Stimulated activated effector memory CD8-positive, alpha-beta T cell treated with anti-CD3 and anti-CD28 coated beads, Interleukin-12 subunit alpha, Interleukin-12 subunit beta, amount 100 ng/mL, for 72 hours (primary cell): ENCODE data around the gene CFAP221.
A peak's percentile ranks its signal among the peaks of the same experiment; 100 is the strongest.

ENCODE experiments used
- ATAC-seq: fragments of 150-1000 bp; cut with Tn5 transposase; 2 replicates; pipeline ENCODE4 v1.10.0; 2021
- DNase-seq, 2 donors: peaks; one replicate each; pipeline ENCODE4 v3.0.0; 2021 to 2022; ENCODE audit warnings: low spot score in 2 of 2
- H3K27ac Mint-ChIP-seq: one replicate; pipeline ENCODE4 v1.8.0; 2022; ENCODE audit warnings: mild to moderate bottlenecking, mixed read lengths
- H3K36me3 Mint-ChIP-seq: one replicate; pipeline ENCODE4 v1.8.0; 2022; ENCODE audit warnings: mild to moderate bottlenecking, mixed read lengths
- H3K4me1 Mint-ChIP-seq: one replicate; pipeline ENCODE4 v1.8.0; 2022; ENCODE audit warnings: mixed read lengths
- H3K4me3 Mint-ChIP-seq: one replicate; pipeline ENCODE4 v1.8.0; 2022; ENCODE audit warnings: mild to moderate bottlenecking, mixed read lengths
- H3K9me3 Mint-ChIP-seq: one replicate; pipeline ENCODE4 v1.8.0; 2022; ENCODE audit warnings: mixed read lengths

CFAP221 gene

GRCh38 chr2:119552902-119553301 is 8.7 kb downstream of the CFAP221 start:
- H3K36me3 Mint-ChIP-seq: no peaks in the 10 kb centered on the region
- no peaks in the 10 kb centered on the region for H3K4me1 Mint-ChIP-seq
- no peak overlapping the region for H3K27ac Mint-ChIP-seq
- H3K9me3 Mint-ChIP-seq: no peaks in the 10 kb centered on the region
- no peak overlapping the region for H3K4me3 Mint-ChIP-seq
- DNase-seq (no peak), ATAC-seq (no peak)

- Mint-ChIP-seq H3K27ac (no peak overlapping the region), H3K36me3 (no peaks in the 10 kb centered on the region)
- ATAC-seq: no peak
Measured at GRCh38 chr2:119553687-119554344, 9.6 kb downstream of the CFAP221 start.

GRCh38 chr2:119565481-119565880 is 21.2 kb downstream of the CFAP221 start:
- Mint-ChIP-seq H3K9me3 (peaks cover 5% of the 10 kb centered on the region), H3K36me3 (no peaks in the 10 kb centered on the region), H3K4me3 (no peak overlapping the region), H3K27ac (no peak overlapping the region), H3K4me1 (no peaks in the 10 kb centered on the region)
- ATAC-seq (no peak), DNase-seq (no peak)

More at GRCh38 chr2:119553687-119554344, 9.6 kb downstream of the CFAP221 start:
- H3K4me1 Mint-ChIP-seq: no peaks in the 10 kb centered on the region
- no peak overlapping the region for H3K4me3 Mint-ChIP-seq
- H3K9me3 Mint-ChIP-seq: no peaks in the 10 kb centered on the region
- DNase-seq: no peak

- no peaks in the 10 kb centered on the region for H3K36me3 Mint-ChIP-seq
- DNase-seq (no peak), ATAC-seq (no peak)
- no peak overlapping the region for H3K4me3 Mint-ChIP-seq
- H3K9me3 Mint-ChIP-seq: peaks cover 5% of the 10 kb centered on the region
- H3K27ac Mint-ChIP-seq: no peak overlapping the region
- no peaks in the 10 kb centered on the region for H3K4me1 Mint-ChIP-seq
Measured at GRCh38 chr2:119567292-119567691, 23.0 kb downstream of the CFAP221 start.

- H3K27ac Mint-ChIP-seq: no peak overlapping the region
- peak; percentile 88 for ATAC-seq
- DNase-seq: no peak
- H3K36me3 Mint-ChIP-seq: no peaks in the 10 kb centered on the region
- H3K4me1 Mint-ChIP-seq: no peaks in the 10 kb centered on the region
- peaks cover 6% of the 10 kb centered on the region for H3K9me3 Mint-ChIP-seq
- no peak overlapping the region for H3K4me3 Mint-ChIP-seq
Measured at GRCh38 chr2:119574108-119574815, 30.0 kb downstream of the CFAP221 start.

- no peaks in the 10 kb centered on the region for H3K4me1 Mint-ChIP-seq
- H3K36me3 Mint-ChIP-seq: no peaks in the 10 kb centered on the region
- DNase-seq (no peak), ATAC-seq (no peak)
- no peak overlapping the region for H3K4me3 Mint-ChIP-seq
- H3K9me3 Mint-ChIP-seq: peaks cover 6% of the 10 kb centered on the region
- H3K27ac Mint-ChIP-seq: no peak overlapping the region
Measured at GRCh38 chr2:119574864-119575263, 30.6 kb downstream of the CFAP221 start.

- Mint-ChIP-seq H3K27ac (no peak overlapping the region), H3K4me3 (no peak overlapping the region), H3K36me3 (no peaks in the 10 kb centered on the region), H3K4me1 (no peaks in the 10 kb centered on the region), H3K9me3 (peaks cover 6% of the 10 kb centered on the region)
- ATAC-seq (no peak), DNase-seq (no peak)
Measured at GRCh38 chr2:119575439-119575838, 31.2 kb downstream of the CFAP221 start.

GRCh38 chr2:119579424-119580295 is 35.4 kb downstream of the CFAP221 start:
- Mint-ChIP-seq H3K36me3 (no peaks in the 10 kb centered on the region), H3K4me1 (no peaks in the 10 kb centered on the region), H3K27ac (no peak overlapping the region), H3K4me3 (no peak overlapping the region), H3K9me3 (peaks cover 6% of the 10 kb centered on the region)
- DNase-seq (no peak), ATAC-seq (no peak)

- DNase-seq (no peak), ATAC-seq (no peak)
- no peaks in the 10 kb centered on the region for H3K36me3 Mint-ChIP-seq
- no peak overlapping the region for H3K27ac Mint-ChIP-seq
- no peak overlapping the region for H3K4me3 Mint-ChIP-seq
- no peaks in the 10 kb centered on the region for H3K4me1 Mint-ChIP-seq
- peaks cover 6% of the 10 kb centered on the region for H3K9me3 Mint-ChIP-seq
Measured at GRCh38 chr2:119580550-119581072, 36.4 kb downstream of the CFAP221 start.

- no peaks in the 10 kb centered on the region for H3K4me1 Mint-ChIP-seq
- no peaks in the 10 kb centered on the region for H3K9me3 Mint-ChIP-seq
- DNase-seq (no peak), ATAC-seq (no peak)
- H3K27ac Mint-ChIP-seq: no peak overlapping the region
- H3K36me3 Mint-ChIP-seq: no peaks in the 10 kb centered on the region
- no peak overlapping the region for H3K4me3 Mint-ChIP-seq
Measured at GRCh38 chr2:119583291-119583690, 39.0 kb downstream of the CFAP221 start.

GRCh38 chr2:119584469-119584868 is 40.2 kb downstream of the CFAP221 start:
- H3K27ac Mint-ChIP-seq: no peak overlapping the region
- H3K36me3 Mint-ChIP-seq: no peaks in the 10 kb centered on the region
- H3K4me3 Mint-ChIP-seq: no peak overlapping the region
- no peaks in the 10 kb centered on the region for H3K4me1 Mint-ChIP-seq
- DNase-seq: no peak
- no peaks in the 10 kb centered on the region for H3K9me3 Mint-ChIP-seq
- ATAC-seq: no peak

GRCh38 chr2:119586085-119586484 is 41.8 kb downstream of the CFAP221 start:
- H3K9me3 Mint-ChIP-seq: no peaks in the 10 kb centered on the region
- H3K36me3 Mint-ChIP-seq: no peaks in the 10 kb centered on the region
- no peak overlapping the region for H3K27ac Mint-ChIP-seq
- H3K4me1 Mint-ChIP-seq: no peaks in the 10 kb centered on the region
- H3K4me3 Mint-ChIP-seq: no peak overlapping the region
- no peak for DNase-seq
- ATAC-seq: peak; percentile 44

- H3K4me3 Mint-ChIP-seq: no peak overlapping the region
- no peaks in the 10 kb centered on the region for H3K36me3 Mint-ChIP-seq
- ATAC-seq: no peak
- DNase-seq: no peak
- no peaks in the 10 kb centered on the region for H3K4me1 Mint-ChIP-seq
- no peaks in the 10 kb centered on the region for H3K9me3 Mint-ChIP-seq
- H3K27ac Mint-ChIP-seq: no peak overlapping the region
Measured at GRCh38 chr2:119590873-119591272, 46.6 kb downstream of the CFAP221 start.

GRCh38 chr2:119591523-119591922 is 47.3 kb downstream of the CFAP221 start:
- H3K27ac Mint-ChIP-seq: no peak overlapping the region
- no peaks in the 10 kb centered on the region for H3K36me3 Mint-ChIP-seq
- ATAC-seq (no peak), DNase-seq (no peak)
- H3K4me3 Mint-ChIP-seq: no peak overlapping the region
- H3K9me3 Mint-ChIP-seq: no peaks in the 10 kb centered on the region
- H3K4me1 Mint-ChIP-seq: no peaks in the 10 kb centered on the region

GRCh38 chr2:119592436-119592835 is 48.2 kb downstream of the CFAP221 start:
- Mint-ChIP-seq H3K36me3 (no peaks in the 10 kb centered on the region), H3K4me1 (no peaks in the 10 kb centered on the region), H3K27ac (no peak overlapping the region), H3K9me3 (no peaks in the 10 kb centered on the region), H3K4me3 (no peak overlapping the region)
- ATAC-seq (no peak), DNase-seq (no peak)
